Activated naive CD8-positive, alpha-beta T cell treated with anti-CD3 and anti-CD28 coated beads, Interleukin-2, amount 50 U/mL, for 16 hours (primary cell): Measurements from ENCODE around the gene DNMT3B.

Source experiments
- DNase-seq: peaks from one replicate; pipeline ENCODE4 v3.0.0-alpha.2; 2020; ENCODE audit warnings: low read depth, low spot score

DNMT3B gene

DNA sequence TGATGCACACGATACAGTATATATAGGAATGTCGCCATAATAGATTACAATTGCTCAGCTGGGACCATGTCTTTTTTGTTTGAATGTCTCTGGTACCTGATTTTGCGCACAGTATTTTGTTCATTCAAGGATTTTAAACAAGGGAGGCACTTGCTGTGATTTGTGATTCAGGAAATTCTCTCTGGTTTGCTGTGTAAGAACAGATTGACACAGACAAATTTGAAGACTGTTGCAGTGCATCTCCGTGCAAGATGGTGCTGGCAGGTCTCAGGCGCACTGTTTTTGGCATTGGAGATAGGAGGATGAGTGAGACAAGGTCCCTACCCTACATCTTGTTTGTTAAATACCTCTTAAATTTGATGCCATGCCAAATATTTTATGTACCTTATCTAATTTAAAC lies 60.0 kb downstream of the DNMT3B start:
- no peak for DNase-seq

DNA sequence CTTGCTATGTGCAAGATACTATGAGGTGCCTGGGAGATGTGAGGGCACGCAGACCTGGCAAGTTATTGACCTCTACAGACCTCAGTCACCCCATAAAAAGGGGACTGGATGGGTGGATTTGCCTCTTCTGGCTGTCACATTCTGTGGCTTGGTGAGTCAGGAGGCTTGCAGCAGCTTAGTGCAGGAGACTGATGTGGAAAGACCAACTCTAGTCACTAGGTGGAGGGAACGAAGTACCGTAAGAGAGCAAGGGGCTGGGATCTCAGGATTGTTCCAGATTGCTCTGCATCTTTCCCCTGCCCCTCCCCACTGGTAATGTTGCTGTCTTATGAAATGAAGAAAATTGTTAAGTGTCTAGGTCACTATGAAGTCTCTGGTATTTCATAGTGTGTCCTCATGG lies 60.9 kb downstream of the DNMT3B start:
- DNase-seq, result no peak

DNA sequence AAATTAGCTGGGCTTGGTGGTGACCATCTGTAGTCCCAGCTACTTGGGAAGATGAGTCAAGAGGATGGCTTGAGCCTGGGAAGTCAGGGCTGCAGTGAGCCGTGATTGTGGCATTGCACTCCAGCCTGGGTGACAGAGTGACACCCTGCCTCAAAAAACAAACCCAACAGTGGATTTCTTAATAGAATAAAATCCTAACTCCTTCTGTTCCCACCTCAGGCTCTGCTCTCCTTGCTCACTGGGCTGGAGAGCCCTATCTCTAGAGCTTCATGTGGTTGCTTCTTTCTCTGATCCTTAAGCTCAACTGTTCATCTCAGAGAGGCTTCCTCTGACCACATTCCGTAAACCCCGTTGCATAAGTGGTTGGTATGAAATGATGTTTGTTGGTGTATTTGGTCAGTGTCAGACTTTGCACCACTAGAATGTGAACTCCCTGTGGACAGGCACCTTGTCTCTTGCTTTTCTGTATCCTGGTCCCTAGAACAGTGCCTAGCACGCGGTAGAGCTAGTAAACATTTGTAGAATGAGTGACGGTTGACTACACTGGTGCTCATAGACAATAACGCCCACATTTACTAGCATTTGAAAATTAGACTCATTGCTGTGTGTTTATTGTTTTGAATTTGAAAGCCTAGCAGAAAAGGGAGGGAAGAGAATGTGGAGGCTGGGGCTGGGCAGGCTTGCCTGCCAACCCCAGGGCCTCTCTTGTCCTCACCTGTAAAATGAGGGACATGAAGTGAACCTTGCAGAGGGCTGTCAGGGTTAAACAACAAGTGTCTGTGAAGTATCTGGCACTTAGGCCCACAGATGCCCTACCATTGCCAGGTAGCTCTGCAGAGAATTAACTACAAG lies 61.8 kb downstream of the DNMT3B start:
- no peak for DNase-seq

DNA sequence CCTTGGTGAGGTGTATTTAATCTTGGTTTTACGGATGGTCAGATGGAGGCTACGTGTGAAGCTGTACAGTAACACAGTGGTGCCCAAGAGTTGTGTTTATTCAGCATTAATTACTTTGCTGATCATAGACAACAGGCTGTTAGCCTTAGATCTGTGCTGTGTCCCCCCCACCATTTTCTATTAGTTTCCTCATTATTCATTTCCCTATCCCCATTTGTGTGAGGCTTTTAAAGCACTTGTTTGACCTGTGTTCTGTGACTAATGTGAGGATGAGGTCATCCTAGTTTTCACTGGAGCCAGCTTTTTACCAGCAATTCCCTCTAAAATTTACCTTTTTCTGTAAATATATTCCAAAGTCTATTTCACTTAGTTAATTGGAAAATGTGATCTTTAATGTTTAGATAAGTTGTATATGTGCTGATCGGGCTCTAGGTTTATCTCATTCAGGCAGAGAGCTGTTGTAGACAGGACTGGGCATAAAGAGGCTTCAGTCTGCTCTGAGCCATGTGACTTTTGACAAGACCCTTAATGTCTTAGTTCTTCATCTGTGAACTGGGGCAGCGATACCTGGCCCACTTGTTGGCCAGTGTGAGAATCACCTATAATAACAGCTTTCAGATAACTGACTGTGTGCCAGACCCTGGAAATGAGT lies 66.0 kb downstream of the DNMT3B start:
- DNase-seq, result no peak

DNA sequence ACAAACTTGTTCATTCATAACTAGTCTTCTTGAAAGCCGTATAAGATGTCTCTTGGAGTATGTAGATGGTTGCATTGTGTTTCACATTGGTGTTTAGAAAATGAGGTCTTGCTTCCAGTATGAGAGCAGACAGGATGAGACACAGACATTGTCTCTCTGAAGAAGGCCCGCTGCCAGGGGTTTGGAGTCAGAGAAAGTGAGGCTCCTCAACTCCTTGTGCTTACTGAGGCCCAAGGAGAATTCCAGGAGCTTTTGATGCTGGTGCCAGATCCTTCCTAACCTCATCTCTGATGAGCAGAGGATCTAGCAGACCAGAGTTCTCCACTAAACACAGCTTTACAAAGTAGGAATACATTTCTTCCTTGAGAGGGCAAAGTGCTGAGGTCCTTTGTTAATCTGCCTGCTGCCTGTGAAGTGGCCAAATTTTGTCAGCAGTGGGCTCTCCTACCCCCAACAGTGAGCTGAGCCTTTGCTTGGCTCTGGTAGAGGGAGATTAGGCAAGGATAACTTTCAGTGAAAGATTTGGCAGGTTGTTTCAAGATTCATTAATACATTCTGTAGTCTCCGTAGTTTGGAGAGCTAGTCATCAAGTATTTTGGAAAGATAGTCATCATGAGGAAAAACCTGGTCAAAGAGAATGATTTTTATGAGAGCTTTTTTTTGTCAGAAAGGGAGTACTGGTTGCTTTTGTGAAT lies 67.3 kb downstream of the DNMT3B start:
- no peak for DNase-seq

DNA sequence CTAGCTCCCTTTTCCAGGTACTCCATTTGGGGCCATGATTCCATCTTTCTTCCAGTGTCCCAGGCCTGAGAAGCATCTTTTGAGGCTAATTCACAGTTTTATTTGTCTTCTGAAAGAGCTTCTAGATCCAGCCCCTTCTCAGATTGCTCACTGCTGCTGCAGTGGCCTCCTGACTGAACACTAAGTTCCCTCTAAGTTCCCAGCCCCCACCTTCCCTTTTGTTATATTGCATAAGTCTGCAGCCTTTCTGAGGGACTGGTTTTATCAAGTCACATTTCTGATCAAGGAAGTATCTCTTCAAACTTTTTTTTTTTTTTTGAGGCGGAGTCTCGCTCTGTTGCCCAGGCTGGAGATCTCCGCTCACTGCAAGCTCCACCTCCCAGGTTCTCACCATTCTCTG lies 68.3 kb downstream of the DNMT3B start:
- no peak for DNase-seq

DNA sequence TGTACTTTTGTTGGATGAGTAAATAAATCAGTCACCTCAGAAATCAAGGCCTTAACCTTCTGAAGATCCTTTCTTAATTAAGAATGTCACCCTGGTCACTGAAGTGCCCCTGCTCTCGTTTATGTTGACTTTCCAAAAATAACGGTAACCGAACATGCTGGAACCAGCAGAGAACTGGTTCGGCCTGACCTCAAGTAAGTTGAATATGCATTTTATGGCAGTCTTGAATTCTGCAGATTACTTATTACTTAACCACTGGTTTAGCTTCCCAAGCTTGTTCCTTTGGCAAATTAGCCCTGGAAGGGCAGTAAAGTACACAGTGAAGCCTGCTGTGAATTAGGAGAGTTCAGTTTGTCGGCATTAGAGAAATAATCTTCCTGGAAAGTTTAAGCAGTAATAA lies 69.8 kb downstream of the DNMT3B start:
- DNase-seq, result no peak

DNA sequence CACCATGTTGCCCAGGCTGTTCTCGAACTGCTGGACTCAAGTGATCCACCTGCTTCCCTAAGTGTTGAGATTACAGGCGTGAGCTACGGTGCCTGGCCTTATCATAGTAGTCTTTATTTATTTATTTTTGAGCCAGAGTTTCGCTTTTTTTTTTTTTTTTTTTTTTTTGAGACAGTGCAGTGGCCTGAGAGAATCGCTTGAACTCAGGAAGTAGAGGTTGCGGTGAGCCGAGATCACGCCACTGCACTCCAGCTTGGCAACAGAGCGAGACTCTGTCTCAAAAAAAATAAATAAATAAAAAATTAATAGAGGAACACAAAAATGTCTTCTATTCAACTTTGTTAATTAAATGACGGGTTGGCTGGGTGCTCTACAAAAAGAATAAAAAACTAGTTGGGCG lies 70.5 kb downstream of the DNMT3B start:
- no peak for DNase-seq

DNA sequence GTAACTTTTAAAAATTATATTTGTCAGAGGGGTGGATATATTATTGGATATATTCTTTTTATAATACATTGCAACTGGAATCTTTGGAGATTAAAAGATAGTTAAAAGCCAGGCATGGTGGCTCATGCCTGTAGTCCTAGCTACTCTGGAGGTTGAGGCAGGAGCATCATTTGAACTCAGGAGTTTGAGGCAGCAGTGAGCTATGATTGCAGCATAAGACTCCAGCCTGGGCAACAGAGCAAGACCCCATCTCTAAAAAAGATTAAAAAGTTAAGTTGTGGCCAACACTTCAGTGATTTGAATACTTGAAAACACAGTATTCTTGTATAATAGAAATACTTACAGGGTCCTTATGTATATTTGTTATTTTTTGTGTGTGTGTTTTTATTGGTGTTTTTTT lies 72.8 kb downstream of the DNMT3B start:
- DNase-seq, result no peak

DNA sequence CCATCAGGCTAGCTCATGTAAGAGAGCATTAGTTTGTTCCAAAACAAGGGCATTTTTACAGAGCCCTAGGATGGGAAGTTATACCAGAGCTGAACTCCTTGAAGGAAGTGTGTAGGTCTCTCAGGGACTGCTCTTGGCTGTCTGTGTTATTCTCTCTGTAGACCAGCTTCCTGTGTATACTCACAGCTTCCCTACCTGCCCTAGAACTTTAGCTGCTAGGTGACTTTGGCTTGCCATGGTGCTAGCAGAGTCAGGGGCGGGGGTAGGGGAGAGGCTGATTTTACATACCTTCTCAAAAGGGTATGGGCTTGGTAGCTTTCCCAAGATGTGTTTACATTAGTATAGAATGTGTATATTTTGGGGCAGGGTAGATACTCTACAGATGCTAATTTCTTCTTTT lies 75.0 kb downstream of the DNMT3B start:
- no peak for DNase-seq

DNA sequence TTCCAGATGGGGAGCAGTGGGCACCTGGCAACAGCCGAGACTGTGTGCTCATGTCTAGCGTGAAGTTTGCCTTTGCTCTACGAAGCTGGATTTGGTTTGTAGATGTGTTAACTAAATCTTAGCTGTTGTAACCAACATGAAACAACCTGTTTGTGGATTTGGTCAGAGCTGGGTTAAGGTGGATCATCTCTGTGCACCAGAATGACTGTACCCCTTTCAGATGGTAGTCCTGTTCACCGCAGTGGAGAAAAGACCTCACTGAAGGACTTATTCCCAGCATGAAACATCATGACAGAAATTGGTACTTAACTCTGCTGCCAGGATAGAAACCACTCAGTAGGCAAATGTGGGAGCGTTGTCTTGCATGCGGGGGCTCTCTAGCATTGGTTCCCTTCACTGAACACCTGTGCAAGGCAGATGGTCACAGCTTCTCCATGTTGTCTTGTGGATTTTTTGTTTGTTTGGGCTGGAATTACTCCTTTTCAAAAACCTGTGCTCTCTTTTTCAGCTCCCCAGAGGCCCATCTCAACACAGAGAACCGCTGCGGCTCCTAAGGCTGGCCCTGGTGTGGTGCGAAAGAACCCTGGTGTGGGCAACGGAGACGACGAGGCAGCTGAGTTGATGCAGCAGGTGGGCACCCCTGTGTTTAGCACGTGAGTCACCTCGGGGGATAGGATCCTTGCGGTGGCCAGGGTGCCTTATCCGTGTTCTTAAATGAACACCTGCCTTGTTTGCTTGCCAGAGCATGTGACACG lies 77.2 kb downstream of the DNMT3B start:
- DNase-seq, result no peak

DNA sequence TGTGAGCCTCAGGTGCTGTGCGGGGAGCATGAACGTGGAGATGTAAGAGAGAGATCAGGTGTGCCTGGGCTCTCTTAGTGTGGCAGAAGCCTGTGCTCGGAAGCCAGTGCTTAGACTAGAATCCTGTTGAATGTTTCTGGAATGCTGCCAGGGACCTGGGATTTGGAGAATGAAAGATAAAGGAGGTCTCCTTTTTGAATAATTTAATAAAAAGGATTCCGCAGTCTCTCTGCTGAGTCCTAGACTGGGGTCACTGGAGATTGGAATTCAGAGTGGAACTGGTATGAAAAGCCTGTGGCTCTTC lies 77.7 kb downstream of the DNMT3B start:
- DNase-seq, result no peak

DNA sequence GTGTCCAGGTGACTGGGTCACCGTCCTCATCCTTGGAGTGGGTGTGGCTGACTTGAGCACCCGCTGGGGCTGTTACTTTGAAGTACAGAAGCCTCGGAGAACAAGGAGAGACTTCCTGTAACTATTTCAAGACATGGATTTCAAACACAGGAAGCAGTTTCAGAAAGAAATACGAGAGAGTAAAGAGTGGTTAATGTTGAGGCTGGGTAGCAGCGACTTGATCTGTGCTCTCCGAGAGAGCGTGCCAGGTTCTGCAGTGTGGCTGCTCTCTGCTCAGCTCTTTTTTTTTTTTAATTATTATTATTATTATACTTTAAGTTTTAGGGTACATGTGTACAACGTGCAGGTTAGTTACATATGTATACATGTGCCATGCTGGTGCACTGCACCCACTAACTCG lies 79.0 kb downstream of the DNMT3B start:
- DNase-seq, result no peak

DNA sequence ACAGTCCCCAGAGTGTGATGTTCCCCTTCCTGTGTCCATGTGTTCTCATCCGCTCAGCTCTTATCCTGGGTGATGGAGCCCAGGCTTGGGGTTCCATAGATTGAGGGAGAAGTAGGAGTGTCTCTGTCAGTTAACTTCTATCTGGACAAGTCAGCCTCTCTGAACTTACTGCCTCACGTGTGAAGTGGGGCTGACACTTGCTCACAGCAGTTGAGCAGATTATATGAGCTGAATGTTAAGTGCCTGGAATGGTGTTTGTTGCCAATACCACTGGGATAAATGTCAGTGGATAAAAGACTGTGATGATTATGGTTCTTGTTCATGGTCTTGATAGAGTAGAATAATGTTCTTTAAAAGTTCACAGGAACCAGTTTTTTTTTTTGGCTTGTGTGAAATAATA lies 79.4 kb downstream of the DNMT3B start:
- no peak for DNase-seq

DNA sequence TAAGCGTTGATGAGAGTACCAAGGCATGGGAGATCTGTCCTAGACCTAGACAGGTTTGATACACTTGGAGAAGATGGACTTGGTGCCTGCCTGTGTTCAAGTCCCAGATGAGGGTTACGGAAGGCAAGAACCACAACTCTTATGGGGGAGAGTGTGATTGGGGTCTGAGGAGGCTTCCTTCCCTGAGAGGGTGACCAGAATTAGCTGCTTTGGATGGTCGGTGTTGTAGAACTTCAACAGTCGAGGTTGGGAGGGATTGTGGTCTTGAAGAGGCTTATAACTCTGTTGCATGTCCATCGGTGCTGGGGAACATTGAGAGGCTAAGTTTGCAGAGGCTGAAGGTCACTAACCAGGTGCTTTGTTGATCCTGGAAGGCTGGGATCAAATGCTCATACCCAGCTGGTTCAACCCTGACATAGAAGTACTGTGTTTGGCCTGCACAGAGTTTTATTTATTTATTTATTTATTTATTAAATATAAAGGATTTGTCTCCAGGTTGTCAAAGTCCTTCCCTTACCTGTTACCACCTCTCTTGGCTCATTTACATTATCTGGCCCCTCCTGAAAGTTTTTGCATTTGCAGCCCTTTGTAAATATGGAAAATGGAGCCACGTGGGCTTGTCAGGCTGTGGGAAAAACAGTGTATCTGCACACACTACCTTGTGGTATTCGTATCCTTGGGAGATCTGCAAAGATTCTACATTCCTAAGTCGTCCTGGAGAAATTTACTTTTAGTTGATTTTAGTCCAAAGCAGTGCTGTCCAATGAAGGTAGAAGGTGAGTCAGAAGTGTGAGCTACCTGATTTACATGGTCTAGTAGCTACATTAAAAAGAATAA lies 80.7 kb downstream of the DNMT3B start:
- DNase-seq, result no peak

DNA sequence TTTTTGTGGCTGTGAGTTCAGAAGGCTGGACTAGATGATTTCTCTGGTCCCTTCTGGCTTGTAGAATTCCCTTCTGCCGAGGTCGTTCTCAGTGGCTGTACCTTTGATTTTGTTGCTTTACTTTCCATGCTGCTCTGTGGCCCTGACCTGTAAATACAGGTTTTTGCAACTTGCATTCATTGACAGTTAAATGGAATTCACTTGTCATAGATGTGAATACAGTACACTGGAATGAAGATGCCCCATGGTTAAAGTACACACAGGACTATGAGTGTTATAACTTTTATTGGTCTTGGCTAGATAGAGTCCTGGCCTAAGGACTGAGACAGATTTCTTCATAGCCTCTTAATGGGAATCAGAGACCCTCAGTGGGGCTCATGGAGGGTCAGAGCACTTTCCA lies 83.6 kb downstream of the DNMT3B start:
- DNase-seq, result no peak

DNA sequence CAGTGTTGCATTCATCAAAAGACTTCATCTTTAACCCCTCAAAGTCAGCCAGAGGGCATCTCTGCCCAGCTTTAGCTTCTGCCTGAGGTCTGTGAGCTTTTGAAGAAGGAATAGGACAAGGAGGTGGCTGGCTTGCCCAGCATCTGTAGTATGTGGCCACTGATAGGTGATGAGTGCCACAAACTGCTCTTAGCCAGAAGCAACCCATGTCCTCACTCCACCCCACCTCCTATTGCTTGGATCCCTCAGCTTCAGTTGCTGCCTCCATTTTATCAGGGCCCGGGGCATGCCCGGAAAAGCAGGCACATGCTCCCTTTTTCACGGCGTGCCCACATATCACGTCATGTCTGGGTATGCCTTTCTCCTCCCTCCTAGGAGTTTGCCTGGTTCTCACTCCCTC lies 84.7 kb downstream of the DNMT3B start:
- no peak for DNase-seq

DNA sequence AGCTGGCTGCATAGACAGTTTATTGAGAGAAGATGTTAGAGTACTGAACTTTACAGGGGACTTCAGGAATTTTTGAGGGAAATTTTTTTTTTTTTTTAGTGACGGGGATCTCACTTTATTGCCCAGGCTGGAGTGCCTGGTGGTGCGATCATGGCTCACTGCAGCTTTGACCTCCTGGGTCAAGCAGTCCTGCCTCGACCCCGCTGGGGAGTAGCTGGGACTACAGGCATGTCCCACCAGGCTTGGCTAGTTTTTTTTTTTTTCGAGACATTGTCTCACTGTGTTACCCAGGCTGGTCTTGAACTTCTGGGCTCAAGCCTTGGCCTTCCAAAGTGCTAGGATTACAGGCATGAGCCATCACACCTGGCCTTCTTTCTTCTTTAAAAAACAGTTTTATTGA lies 85.8 kb downstream of the DNMT3B start:
- no peak for DNase-seq

DNA sequence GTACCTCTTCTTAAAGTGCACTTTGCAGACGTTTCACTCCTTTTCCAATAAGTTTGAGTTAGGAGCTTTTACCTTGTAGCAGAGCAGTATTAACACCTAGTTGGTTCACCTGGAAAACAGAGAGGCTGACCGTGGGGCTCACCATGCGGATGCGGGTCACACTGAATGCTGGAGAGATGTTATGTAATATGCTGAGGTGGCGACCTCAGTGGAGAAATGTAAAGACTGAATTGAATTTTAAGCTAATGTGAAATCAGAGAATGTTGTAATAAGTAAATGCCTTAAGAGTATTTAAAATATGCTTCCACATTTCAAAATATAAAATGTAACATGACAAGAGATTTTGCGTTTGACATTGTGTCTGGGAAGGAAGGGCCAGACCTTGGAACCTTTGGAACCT lies 86.7 kb downstream of the DNMT3B start:
- no peak for DNase-seq

DNA sequence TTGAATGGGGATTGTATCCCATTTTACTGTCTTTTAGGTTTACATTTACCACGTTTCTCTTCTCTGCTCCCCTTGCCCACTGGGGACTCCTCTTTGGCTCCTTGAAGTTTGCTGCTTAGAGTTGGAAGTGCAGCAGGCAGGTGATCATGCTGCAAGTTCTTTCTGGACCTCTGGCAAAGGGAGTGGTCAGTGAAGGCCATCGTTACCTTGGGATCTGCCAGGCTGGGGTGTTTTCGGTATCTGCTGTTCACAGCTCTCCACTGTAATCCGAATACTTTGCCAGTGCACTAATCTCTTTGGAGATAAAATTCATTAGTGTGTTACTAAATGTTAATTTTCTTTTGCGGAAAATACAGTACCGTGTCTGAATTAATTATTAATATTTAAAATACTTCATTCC lies 87.4 kb downstream of the DNMT3B start:
- DNase-seq, result no peak

DNA sequence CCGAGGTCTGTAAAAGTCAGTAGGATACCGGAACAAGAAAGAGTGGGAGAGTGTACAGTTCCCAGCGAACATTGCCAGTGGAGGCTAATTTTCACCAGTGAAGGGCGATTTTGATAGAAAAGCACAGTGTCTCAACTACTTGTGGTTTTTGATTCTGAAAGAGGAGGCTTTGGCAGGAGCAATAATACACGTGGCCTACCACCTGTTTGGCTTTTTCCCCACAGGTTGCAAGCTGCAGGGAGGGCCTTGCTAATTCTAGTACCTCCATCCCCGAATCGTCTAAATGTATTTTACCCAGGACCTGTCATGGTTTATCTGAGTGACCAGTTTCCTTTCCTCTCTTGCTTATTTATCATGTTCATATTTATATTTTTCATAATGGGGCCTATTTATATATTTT lies 93.2 kb downstream of the DNMT3B start:
- DNase-seq, result no peak
